Heart left ventricle (tissue), 16 donors: Measurements from ENCODE around the gene ATP1A4. TPM values are rescaled to one million over a fixed set of nuclear protein-coding genes. Genes with fewer than 3 reads are reported as not detected.

Experiments used
- ATAC-seq, 4 donors: fragments of 200-7000 bp; cut with Tn5 transposase; one replicate each; pipeline ENCODE4 v1.9.1; 2020 to 2022; ENCODE audit warnings: moderate library complexity in 4 of 4, mild to moderate bottlenecking in 3 of 4, moderate number of reproducible peaks in 1 of 4
- DNase-seq, 5 donors: peaks; one replicate each; pipeline ENCODE4 v3.0.0-alpha.2; 2020
- H3K27ac ChIP-seq, 12 donors: fragments of 200-600 bp; sonication (generic) in 4 of 12; one replicate each; pipeline versions ENCODE4 v1.5.0 to v1.8.0; 2016 to 2022; ENCODE audit warnings: mild to moderate bottlenecking in 2 of 12
- H3K27me3 ChIP-seq, 9 donors: fragments of 200-600 bp; sonication (generic) in 2 of 9; one replicate each; pipeline versions ENCODE4 v1.5.1 to v1.8.0; 2016 to 2022; ENCODE audit warnings: mild to moderate bottlenecking in 3 of 9
- H3K36me3 ChIP-seq, 9 donors: fragments of 200-600 bp; sonication (generic) in 2 of 9; one replicate each; pipeline versions ENCODE4 v1.5.0 to v1.8.0; 2018 to 2022; ENCODE audit warnings: mild to moderate bottlenecking in 2 of 9
- H3K4me1 ChIP-seq, 12 donors: fragments of 200-600 bp; sonication (generic) in 4 of 12; one replicate each; pipeline versions ENCODE4 v1.5.0 to v1.8.0; 2016 to 2022; ENCODE audit warnings: mild to moderate bottlenecking in 3 of 12
- H3K4me3 ChIP-seq, 12 donors: fragments of 200-600 bp; sonication (generic) in 4 of 12; one replicate each; pipeline versions ENCODE4 v1.5.0 to v1.8.0; 2017 to 2022; ENCODE audit warnings: mild to moderate bottlenecking in 9 of 12, moderate library complexity in 4 of 12
- H3K9me3 ChIP-seq, 12 donors: fragments of 200-600 bp; sonication (generic) in 4 of 12; one replicate each; pipeline versions ENCODE4 v1.5.0 to v1.8.0; 2016 to 2022; ENCODE audit warnings: mild to moderate bottlenecking in 1 of 12
- CTCF ChIP-seq, 12 donors: fragments of 200-600 bp; sonication (generic) in 4 of 12; IDR thresholded peaks; one replicate each; pipeline versions ENCODE4 v1.5.0 to v1.8.0; 2018 to 2022; ENCODE audit warnings: antibody characterized with exemption in 12 of 12, mild to moderate bottlenecking in 5 of 12
- POLR2A ChIP-seq, 2 donors: fragments of 450-650 bp; IDR thresholded peaks; one replicate each; pipeline ENCODE4 v1.6.1; 2017; ENCODE audit warnings: antibody characterized with exemption in 2 of 2, mild to moderate bottlenecking in 2 of 2, moderate library complexity in 2 of 2
- WGBS, 4 donors: extraction: QIAGEN DNeasy Blood & Tissue Kit in 2 of 4; methylation state at CpG; one replicate each; pipeline versions ENCODE4 v1.1.5 to v1.1.7; 2013 to 2018; 5-methylcytosine and 5-hydroxymethylcytosine counted together
- intact Hi-C, 10 donors: fragments of 100-400 bp; cut with DNase I; formaldehyde crosslinking; loops; one replicate each; pipeline versions ENCODE4 v1.11.1 to v1.14.2; 2022
- polyA plus RNA-seq, 2 donors: library from polyadenylated mRNA; stranded (reverse); fragments of 200-250 nt; gene quantifications; one replicate each; pipeline ENCODE4 v1.2.3, GENCODE V29; 2013
- total RNA-seq, 9 donors: library from RNA; depleted of rRNA in 2 of 9; stranded (reverse); fragments of >200 nt in 2 of 9; fragmentation: NEBNext Ultra II Directional in 3 of 9; extraction: Animal tissue kit (Norgen Biotek cat#: 25700) in 3 of 9; gene quantifications; one replicate each; pipeline versions ENCODE4 v1.1.0 to v1.2.4, GENCODE V29; 2016 to 2023
- donor health status: ischemic (EF 13 %, LVEDD 7.1; RV severe dilation, severe dysfunction).
- donor health status: healthy with polysubstance abuse.
- donor health status: DM: no; HTN: yes; CAD: no.
- donor health status: DM: no; HTN: no; CAD: no.
- donor health status: ischemic (EF 25% LVEDD 6.9; RV normal size, moderate dysfunction).
- donor health status: ischemic (EF 25% LVEDD 5.7; RV mildly dilated, moderate dysfunction).
- donor health status: healthy.
- donor health status: DM: yes; HTN: yes; CAD: no.
- donor health status: ischemic (EF 35%, LVEDD 5.7; RV mildly dilated, moderate dysfunction).
- donor health status: nonischemic (EF 11% LVEDD 7.7; RV severe dilation, severe dysfunction).
- donor health status: DM: yes; HTN: yes; CAD: no.
- donor health status: PGD.
- donor health status: ischemic (EF 29% LVEDD 5.4; RV normal size, mild dysfunction).
- donor health status: nonischemic (EF 23%, LVEDD 6.1; RV moderate dilation, normal function).

ATP1A4 gene
- total and polyA plus RNA-seq, 11 donors, result 0.09 to 1.3 (median 0.25) TPM; not detected in 6

GRCh38 chr1:160179336-160179735 is 27.9 kb downstream of the ATP1A4 start:
- intact Hi-C loops, result loop anchor here in 1 of 10 donors (10.0 kb wide), 1 partner anchor 65 kb away; the partner anchor contains the start of gene ATP1A2
- ATAC-seq, result no peak
- TF ChIP-seq CTCF (IDR thresholded peaks at IDR 0.05) (no peak), POLR2A (IDR thresholded peaks at IDR 0.05) (no peak)
- no peak overlapping the region for H3K4me3 ChIP-seq
- 83 to 93% (median 88%) methylated on average over 4 of the region's 4 CpGs for WGBS, 4 donors
- no peak overlapping the region for H3K27ac ChIP-seq
- H3K27me3 ChIP-seq, result peaks cover 0 to 2% (median 0%) of the 10 kb centered on the region in 9 donors
- no peaks in the 10 kb centered on the region for H3K36me3 ChIP-seq
- no peaks in the 10 kb centered on the region for H3K9me3 ChIP-seq
- no peak for DNase-seq
- no peaks in the 10 kb centered on the region for H3K4me1 ChIP-seq

DNA sequence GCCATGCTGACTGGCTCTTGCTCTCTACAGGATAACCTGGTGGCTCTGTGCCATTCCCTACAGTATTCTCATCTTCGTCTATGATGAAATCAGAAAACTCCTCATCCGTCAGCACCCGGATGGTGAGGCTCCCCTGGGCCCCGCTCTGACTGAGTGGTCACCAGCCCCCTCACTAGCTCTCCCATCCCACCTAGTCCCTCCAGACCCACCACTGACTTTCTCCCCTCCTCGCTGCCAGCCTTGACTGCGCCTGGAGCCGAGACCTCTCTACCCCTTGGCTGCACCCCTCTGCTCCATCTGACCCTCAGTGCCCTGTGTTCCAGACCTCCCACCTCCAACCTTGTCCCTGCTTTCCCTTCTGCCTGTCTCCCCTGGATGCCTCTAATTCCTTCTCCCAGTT is 34.8 kb downstream of the ATP1A4 start:
- no peaks in the 10 kb centered on the region for H3K27me3 ChIP-seq
- WGBS, 4 donors, result 87 to 93% (median 89%) methylated on average over 7 of the region's 7 CpGs
- no peak overlapping the region for H3K4me3 ChIP-seq
- intact Hi-C loops, result loop anchor here in 1 of 10 donors (5.0 kb wide), 1 partner anchor 79 kb away; no protein-coding TSS in a partner anchor
- TF ChIP-seq POLR2A (IDR thresholded peaks at IDR 0.05) (no peak), CTCF (IDR thresholded peaks at IDR 0.05) (no peak)
- H3K9me3 ChIP-seq, result no peaks in the 10 kb centered on the region
- H3K4me1 ChIP-seq, result peaks cover 0 to 21% (median 14%) of the 10 kb centered on the region in 12 donors
- no peak overlapping the region for H3K27ac ChIP-seq
- DNase-seq, result no peak
- no peaks in the 10 kb centered on the region for H3K36me3 ChIP-seq
- ATAC-seq, result no peak

- intact Hi-C loops, result loop anchor here in 1 of 10 donors (5.0 kb wide), 1 partner anchor 79 kb away; no protein-coding TSS in a partner anchor
- DNase-seq (no peak), ATAC-seq (no peak)
- WGBS, 4 donors, result 54 to 69% (median 67%) methylated on average over 2 of the region's 2 CpGs
- Histone ChIP-seq H3K4me3 (no peak overlapping the region), H3K27ac (no peak overlapping the region), H3K36me3 (no peaks in the 10 kb centered on the region), H3K27me3 (no peaks in the 10 kb centered on the region), H3K4me1 (peaks cover 0 to 26% (median 14%) of the 10 kb centered on the region in 12 donors), H3K9me3 (no peaks in the 10 kb centered on the region)
- no peak for TF ChIP-seq POLR2A (IDR thresholded peaks at IDR 0.05)
- no peak for TF ChIP-seq CTCF (IDR thresholded peaks at IDR 0.05)
These were observed 35.3 kb downstream of the ATP1A4 start for GRCh38 chr1:160186729-160187128.

- no peak for ATAC-seq
- H3K4me1 ChIP-seq, result peaks cover 0 to 30% (median 14%) of the 10 kb centered on the region in 12 donors
- no peaks in the 10 kb centered on the region for H3K36me3 ChIP-seq
- WGBS, 4 donors, result 84 to 92% (median 87%) methylated on average over 5 to 7 of the region's 7 CpGs
- intact Hi-C loops, result loop anchor here in 1 of 10 donors (5.0 kb wide), 1 partner anchor 80 kb away; no protein-coding TSS in a partner anchor
- TF ChIP-seq POLR2A (IDR thresholded peaks at IDR 0.05), result no peak
- no peak for DNase-seq
- no peaks in the 10 kb centered on the region for H3K27me3 ChIP-seq
- H3K27ac ChIP-seq, result no peak overlapping the region
- no peaks in the 10 kb centered on the region for H3K9me3 ChIP-seq
- no peak overlapping the region for H3K4me3 ChIP-seq
These were observed 36.0 kb downstream of the ATP1A4 start for GRCh38 chr1:160187407-160187806.

- peaks cover 0 to 39% (median 20%) of the 10 kb centered on the region in 12 donors for H3K4me1 ChIP-seq
- DNase-seq, result no peak
- H3K27me3 ChIP-seq, result no peaks in the 10 kb centered on the region
- H3K27ac ChIP-seq, result no peak overlapping the region
- H3K9me3 ChIP-seq, result no peaks in the 10 kb centered on the region
- intact Hi-C loops, result loop anchor here in 1 of 10 donors (5.0 kb wide), 1 partner anchor 81 kb away; no protein-coding TSS in a partner anchor
- no peak for ATAC-seq
- no peak overlapping the region for H3K4me3 ChIP-seq
- 90 to 92% (median 92%) methylated on average over 7 of the region's 7 CpGs for WGBS, 4 donors
- no peaks in the 10 kb centered on the region for H3K36me3 ChIP-seq
- no peak for TF ChIP-seq POLR2A (IDR thresholded peaks at IDR 0.05)
- TF ChIP-seq CTCF (IDR thresholded peaks at IDR 0.05), result no peak
These were observed 36.9 kb downstream of the ATP1A4 start for GRCh38 chr1:160188341-160188740.
